GM12874 (cell line): ENCODE data around the gene INPP5D.

Experiments used
- TF ChIP-seq, protein P1 (sequence below): IDR thresholded peaks from 2 replicates; pipeline ENCODE4 v1.5.1; 2011; ENCODE audit warnings: low read depth, mild to moderate bottlenecking, control low read depth, low read length, moderate library complexity; ENCODE audit not compliant: insufficient read depth

INPP5D gene

DNA sequence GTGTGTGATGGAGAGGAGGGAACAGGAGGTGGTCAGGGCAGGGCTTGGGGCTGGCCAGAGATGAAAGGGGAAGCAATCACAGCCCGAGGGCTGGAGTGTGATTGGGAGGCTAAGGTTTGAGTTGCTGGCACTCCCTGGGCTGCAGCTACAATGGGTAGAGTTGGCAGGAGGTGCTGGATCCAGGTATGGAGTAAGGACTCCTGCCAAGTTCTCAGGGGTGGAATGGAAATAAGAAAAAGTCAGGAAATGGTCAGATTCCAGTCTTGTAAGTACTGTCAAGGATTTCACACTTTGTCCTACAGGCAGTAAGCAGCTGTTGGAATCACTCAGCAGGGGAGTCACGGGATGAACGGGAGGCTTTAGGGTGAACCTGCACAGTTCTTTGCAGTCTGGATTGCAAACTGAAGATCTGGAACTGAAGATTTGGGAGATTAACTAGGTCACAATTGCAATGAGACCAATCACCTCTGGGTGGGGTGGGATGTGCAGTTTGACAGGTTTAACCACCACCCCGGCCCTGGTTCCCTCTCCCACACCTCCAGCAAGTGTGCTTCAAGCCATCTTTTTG lies 10.9 kb upstream of the INPP5D start:
- TF ChIP-seq, protein P1, sequence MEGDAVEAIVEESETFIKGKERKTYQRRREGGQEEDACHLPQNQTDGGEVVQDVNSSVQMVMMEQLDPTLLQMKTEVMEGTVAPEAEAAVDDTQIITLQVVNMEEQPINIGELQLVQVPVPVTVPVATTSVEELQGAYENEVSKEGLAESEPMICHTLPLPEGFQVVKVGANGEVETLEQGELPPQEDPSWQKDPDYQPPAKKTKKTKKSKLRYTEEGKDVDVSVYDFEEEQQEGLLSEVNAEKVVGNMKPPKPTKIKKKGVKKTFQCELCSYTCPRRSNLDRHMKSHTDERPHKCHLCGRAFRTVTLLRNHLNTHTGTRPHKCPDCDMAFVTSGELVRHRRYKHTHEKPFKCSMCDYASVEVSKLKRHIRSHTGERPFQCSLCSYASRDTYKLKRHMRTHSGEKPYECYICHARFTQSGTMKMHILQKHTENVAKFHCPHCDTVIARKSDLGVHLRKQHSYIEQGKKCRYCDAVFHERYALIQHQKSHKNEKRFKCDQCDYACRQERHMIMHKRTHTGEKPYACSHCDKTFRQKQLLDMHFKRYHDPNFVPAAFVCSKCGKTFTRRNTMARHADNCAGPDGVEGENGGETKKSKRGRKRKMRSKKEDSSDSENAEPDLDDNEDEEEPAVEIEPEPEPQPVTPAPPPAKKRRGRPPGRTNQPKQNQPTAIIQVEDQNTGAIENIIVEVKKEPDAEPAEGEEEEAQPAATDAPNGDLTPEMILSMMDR, result 0 out of 2 replicates have a peak, but pooled peaks have one; percentile 9

DNA sequence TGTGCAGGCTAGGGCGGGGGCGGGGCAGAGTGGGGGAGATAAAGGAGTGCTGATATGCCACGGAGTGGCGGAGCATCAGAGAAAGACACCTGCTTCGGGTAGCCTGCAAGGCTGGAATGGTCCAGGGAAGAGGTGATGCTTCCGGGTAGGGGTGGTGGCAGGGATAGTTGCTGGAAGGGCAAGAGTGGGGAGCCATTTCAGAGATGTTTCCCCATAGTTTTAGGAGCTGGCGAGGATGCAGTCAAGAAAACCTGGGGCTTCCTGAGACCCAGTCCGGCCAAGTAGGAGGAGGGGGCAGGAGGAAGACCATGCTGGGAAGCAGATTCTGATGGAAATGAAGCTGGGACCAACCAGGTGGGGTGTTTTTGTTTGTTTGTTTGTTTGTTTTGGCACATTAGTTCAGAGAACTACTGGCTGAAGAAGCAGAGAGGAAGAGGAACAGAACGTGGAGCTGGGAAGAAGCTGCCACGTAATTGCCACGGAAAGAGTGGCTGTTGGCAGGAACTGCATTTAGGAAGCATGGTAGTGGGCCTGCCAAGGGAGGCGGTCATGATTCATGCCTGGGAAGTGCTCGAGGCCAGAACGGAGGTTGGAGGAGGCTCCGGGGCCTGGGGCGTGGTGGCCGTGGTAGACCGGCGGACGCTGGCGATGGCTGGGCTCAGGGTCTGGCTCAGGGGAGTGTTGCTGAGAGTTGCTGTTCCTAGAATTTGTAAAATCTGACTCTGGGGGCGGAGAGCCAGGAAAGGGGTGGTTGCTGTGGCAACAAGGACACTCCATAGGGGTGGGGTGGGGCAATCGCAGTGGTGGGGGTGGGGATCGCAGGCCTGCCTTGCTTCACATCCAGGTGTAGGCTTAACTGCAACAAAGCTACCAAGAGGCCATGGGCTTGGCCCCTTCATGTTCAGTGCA lies 8.6 kb upstream of the INPP5D start:
- TF ChIP-seq, protein P1, result no peak

DNA sequence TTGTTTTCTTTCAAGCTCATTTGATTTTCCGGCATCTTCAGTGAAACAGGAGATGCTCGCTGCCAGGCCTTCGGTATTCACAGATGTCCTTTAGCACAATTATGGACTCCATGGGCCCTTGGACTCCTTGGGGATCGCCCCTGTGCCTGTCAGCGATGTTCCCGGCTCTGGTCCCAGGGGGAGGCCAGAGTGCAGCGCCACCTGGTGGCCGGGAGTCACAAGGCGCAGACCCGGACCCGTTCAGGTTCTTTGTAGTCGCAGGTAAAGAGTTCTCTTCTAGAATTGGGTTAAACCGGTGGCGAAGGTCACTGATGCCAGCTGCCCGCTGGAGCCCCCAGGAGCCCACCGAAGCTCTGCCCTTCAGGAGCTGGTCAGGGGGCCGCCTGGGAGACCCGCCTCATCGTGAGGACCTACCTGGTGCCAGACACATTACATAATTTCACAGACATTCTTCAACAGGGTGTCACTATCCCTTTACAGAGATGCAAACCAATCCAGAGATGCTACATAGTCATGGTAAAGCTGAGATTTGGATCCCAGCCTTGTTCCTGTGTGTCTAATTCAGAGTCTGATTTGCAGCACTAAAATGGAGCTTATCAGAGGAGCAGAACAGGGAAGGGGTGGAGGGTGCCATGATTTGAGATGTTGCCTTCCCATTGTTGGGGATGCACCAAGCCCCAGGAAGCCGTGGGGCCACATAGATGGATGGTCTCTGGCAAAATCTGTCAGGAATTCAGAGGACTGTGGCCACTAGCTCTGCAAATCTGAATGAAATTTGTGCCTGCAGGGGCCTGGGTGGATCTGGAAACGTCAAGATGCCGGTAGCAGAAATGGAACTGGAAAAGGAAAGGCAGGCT lies 6.0 kb upstream of the INPP5D start:
- TF ChIP-seq, protein P1, result peak; percentile 98

DNA sequence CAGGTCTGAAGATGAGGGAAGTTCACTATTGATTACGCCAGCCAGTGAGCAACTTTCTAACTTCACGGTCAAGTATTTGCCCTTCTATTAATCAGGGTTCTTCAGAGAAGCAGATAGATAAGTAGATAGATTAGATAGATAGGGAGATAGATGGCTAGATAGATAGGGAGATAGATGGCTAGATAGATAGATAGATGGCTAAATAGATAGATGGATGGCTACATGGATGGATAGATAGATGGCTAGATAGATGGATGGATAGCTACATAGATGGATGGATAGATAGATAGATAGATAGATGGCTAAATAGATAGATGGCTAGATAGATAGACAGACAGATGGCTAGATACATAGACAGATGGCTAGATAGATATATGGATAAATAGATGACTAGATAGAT lies 4.8 kb upstream of the INPP5D start:
- TF ChIP-seq, protein P1, result no peak

DNA sequence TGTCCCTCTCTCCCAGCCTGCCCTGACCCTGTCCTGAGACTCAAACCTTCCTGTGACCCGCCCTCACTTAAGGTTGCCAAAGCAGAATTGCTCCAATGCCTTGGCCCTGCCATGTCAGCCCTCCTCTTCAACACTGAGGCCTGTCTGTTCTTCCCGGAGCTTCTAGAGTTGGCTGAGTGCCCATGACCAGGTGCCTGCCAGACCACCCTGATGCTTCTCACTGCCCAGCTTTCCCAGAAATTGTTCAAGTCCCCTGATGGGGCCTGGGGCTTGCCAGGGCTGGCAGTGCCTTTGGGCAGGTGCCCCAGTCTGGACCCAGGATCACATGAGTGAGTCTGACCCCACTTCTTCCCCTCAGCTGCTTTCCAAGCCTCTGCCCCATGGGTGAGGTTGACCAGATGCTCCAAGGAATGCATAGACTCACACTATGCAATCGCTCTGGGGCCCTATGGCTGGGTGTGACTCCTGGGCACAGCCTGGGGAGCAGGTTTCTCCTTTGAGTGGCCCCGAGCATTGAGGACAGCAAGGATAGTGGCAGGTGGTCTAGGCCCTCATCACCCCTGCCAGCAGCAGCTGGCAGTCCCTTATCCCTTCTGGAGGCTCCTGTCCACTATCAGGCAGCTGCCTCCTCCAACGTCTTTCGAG lies 3.1 kb upstream of the INPP5D start:
- TF ChIP-seq, protein P1, result no peak

DNA sequence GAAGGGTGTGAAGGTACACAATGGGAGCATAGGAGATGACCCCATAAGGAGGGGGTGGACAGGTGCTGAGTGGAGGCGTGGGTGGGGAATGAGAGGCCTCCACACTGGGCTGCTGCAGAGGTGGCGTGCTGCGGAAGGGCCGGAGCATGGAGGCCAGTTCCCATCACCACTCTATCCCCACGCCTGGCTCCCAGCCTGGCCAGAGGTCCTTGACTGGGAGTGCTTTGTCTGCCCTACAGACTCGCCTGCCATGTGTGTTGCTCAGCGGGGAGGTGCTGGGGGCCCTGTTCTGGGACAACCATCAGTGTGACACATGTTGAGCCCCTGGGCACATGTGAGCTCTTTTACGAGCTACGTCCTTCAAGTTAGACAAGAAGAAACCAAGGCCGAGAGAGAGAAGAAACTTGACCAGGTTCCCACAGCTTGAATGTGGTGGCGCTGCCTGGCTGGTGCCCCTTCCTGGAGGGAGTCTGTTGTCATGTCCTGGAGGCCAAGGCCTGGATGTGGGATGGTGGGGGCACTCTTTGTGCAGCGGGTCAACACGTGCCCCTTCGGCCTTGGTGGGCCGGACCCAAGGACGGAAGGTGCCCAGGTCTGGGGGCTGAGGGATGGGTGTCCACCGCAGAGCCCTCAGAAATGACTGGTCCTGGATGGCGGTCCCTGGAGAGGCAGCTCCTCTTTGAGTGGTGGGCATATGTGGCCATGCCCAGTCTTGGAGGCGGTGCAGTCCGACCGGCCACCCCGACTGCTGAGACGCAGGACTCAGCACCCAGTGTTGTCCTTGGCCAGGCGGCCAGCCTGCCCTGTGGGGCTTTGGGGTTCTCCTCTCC lies 1.2 kb upstream of the INPP5D start:
- TF ChIP-seq, protein P1, result no peak
